Measurements from ENCODE around the gene SLC5A5. TPM values are rescaled to one million over a fixed set of nuclear protein-coding genes. Genes with fewer than 3 reads are reported as not detected.

The SLC5A5 gene
- total RNA-seq: 1 to 10 TPM; 3.3 to 4.1 TPM

DNA sequence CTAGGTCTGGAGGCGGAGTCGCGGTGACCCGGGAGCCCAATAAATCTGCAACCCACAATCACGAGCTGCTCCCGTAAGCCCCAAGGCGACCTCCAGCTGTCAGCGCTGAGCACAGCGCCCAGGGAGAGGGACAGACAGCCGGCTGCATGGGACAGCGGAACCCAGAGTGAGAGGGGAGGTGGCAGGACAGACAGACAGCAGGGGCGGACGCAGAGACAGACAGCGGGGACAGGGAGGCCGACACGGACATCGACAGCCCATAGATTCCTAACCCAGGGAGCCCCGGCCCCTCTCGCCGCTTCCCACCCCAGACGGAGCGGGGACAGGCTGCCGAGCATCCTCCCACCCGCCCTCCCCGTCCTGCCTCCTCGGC is at the start of gene SLC5A5:
SLC5A5 (plus strand) TSS at position 68 of the 373 bp plus-strand sequence. CDS start 375 bp downstream, outside the sequence.

DNA sequence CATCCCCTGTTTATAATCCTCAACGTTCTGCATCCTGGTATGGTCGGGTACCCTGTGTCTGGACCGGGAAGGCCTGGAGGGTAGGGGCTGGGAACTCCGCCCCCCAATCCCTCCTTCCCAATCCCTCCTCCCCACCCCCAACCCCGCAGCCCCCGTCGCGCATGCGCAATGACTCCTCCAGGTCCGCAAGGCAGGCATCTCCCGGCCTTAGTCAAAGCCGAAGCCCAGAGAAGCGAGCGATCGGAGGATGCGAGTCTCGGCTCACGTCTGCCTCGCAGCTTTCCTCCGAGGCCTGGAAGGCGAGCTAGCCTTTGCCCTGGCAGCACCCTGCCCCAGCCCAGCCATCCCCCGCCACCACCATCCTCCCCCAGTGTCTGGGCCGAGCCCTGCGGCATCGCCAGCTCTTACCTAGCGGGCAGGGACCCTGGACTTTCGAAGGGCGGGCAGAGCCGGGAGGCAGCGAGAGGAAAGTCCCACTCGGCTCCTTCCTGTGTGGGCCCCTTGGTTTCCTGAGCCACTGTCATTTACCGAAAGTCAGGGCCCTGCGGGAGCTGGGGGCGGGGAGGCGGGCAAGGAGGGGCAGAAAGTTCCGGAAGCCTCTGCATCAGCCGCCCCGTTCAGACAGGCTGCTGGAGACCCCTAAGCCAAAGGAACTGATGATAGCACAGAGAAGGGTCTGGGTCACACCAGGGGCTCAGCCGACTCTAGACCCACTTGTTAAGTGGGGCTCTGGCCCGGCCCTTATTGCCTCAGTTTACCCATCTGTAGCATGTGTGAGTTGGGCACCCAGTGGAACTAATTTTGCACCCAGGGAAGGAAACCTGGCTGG is 24.0 kb upstream of the SLC5A5 start, which contains the start of gene JAK3:
JAK3 (minus strand) TSS at position 445 of the 829 bp plus-strand sequence. CDS start 3,565 bp downstream, outside the sequence.

DNA sequence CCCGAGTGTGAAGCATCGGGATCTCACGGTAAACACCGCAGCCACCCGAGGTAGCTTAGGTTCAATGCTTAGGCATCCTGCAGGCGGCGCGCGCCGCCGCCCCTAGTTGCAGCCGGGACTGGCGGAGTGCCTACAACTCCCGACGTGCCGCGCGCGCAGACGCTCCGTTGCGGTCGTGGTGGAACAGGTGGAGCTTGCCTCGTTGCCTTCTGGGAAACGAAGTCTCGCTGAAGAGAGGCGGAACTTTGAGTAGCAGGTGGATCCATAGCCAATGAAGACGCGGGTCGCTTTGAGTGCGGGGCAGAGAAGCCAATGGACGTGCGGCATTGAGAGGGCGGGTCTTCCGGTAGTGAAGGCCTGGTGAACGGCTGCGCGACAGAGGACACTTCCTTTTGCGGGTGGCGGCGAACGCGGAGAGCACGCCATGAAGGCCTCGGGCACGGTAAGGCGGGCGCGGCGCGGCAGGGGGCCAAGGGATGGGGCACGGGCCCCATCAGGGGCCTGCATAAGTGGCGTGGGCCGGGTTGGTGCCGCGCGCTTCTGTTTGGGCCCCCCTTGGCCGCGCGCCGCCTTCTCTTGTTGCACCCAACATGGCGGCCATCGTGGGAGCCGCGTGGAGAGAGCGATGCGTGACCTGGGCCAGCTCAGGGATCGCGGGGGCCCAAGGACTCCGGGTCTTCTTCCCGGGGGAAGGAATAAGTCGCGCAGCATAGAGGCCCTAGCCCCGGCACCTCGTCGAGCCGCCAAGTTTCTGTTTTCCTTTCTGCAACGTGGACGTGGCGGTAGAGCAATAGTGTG is 12.0 kb upstream of the SLC5A5 start, which contains the start of gene RPL18A:
RPL18A (plus strand) TSS at position 378 of the 798 bp plus-strand sequence; CDS start at position 425, 47 bp downstream.

DNA sequence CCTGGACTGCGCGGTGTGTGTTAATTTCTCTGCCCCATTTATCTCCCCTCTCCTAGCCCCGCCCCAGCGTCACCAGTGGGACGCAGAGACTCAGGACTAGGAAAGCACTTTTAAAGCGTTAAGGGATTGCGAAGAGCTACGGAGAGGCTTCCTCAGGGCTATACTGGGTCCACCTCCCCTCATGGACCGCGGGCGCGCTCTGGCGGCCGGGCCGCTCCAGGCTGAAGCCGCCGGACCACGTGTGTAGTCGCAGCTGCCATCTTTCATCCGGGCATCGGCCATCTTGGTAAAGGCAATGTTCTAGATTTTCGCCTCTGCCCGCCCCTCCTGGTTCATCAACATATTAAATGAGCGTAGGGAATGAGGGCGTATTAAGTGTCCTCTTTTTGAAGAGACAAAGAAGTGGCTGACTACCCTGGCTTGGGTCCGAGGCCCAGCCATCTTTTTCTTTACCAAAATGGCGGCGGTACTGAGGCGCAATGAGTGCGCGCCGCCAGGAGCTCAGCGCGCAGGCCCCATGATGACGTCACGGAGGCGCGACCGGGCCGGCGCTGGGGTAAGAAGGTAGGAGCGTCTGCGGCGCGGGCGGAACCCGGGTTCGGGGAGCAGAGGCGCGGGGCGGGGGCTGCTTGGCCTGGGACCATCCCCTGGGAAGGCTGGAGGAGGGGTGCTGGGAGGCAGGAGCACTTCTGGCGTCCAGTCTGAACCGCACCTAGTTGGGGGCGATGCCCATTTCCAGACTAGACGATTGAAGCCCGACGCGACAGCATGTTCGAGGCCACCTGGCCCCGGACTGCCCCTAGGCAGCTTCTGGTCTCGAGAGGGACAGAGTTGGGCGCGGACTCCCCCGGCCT is 61.0 kb downstream of the SLC5A5 start, which contains the start of gene CCDC124:
CCDC124 (plus strand) TSS at position 531 of the 854 bp plus-strand sequence. CDS start 3,406 bp downstream, outside the sequence.

Other genes starting within 250 kb of the SLC5A5 start
- gene UNC13A, start 183.6 kb upstream of the SLC5A5 start, total RNA-seq: under 1 TPM; 0.05 to 0.08 TPM
- gene MAP1S, start 152.5 kb upstream of the SLC5A5 start, total RNA-seq: 10 to 100 TPM; 61.2 to 62.4 TPM
- gene FCHO1, start 120.5 kb upstream of the SLC5A5 start, total RNA-seq: 10 to 100 TPM; 85.4 to 87.2 TPM
- gene B3GNT3, start 76.8 kb upstream of the SLC5A5 start, total RNA-seq: not detected
- 1 to 10 TPM; 7.2 to 7.4 TPM for gene INSL3, start 50.4 kb upstream of the SLC5A5 start, total RNA-seq
- 100 to 1,000 TPM; 204 to 209 TPM for gene JAK3, start 24.0 kb upstream of the SLC5A5 start, total RNA-seq
- gene RPL18A, start 12.0 kb upstream of the SLC5A5 start, total RNA-seq: 1,000 to 10,000 TPM; 3,229 to 3,239 TPM
- 10 to 100 TPM; 51.5 to 52.7 TPM for gene CCDC124, start 61.1 kb downstream of the SLC5A5 start, total RNA-seq
- gene KCNN1, start 95.2 kb downstream of the SLC5A5 start, total RNA-seq: not detected
- 10 to 100 TPM; 63.2 to 65.3 TPM for gene ARRDC2, start 136.2 kb downstream of the SLC5A5 start, total RNA-seq
- 10 to 100 TPM; 74.1 to 76.2 TPM for gene IL12RB1, start 215.0 kb downstream of the SLC5A5 start, total RNA-seq
- gene MAST3, start 225.8 kb downstream of the SLC5A5 start, total RNA-seq: 10 to 100 TPM; 31.0 to 31.4 TPM